HTERT RPE-1 (cell line): ENCODE data around the gene TEX10.

Source experiments
- in situ Hi-C: fragments of 300-500 bp; cut with MboI; formaldehyde crosslinking; loops from 4 replicates; pipeline ENCODE4 v1.14.3; 2020; ENCODE audit warnings: low sequenced_read_pairs

TEX10 gene

DNA sequence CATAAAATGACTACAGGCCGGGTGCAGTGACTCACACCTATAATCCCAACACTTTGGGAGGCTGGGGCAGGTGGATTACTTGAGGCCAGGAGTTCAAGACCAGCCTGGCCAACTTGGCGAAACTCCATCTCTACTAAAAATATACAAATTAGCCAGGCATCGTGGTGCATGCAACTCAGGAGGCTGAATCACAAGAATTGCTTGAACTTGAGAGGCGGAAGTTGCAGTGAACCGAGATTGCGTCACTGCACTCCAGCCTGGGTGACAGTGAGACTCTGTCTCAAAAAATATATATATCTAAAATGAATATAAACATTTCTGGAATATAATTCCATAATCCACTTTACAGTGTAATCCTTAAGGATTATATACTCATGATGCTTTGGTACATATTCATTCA, 66.5 kb downstream of the TEX10 start:
- in situ Hi-C loops: no loop called here

DNA sequence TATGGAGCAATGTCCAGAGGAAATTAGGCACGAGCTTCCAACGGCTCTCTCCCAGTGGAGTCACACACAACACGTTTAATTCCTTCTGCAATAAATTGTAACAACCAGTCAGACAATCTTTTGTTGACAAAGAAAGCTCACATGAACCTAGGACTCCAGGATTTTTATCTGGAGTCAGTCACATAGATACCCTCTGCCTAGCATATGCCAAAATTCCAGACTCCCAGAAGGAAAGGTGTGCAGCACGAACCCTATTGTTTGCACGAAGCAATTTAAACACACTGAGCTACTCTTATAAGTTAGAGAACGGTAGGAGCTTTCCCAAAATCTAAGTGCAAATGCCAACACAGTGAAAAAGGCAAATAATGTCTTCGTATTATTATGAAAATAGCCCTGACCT, 67.1 kb downstream of the TEX10 start:
- in situ Hi-C loops: no loop called here

DNA sequence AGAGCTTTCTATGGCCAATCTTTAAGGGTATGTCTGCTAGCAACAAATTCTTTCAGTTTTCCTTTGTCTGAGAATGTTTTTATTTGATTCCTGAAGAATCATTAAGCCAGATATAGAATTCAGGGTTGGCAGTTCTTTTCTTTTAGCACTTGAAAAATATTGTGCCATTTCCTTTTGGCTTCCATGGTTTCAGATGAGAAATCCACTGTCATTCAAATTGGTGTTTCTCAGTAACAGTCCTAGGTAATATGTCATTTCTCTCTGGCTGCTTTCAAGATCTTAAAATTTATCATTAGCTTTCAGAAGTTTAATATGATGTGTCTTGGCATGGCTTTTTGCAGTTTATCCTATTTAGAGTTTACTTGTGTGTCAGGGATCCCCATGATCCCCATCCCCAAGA, 67.7 kb downstream of the TEX10 start:
- in situ Hi-C loops: no loop called here

DNA sequence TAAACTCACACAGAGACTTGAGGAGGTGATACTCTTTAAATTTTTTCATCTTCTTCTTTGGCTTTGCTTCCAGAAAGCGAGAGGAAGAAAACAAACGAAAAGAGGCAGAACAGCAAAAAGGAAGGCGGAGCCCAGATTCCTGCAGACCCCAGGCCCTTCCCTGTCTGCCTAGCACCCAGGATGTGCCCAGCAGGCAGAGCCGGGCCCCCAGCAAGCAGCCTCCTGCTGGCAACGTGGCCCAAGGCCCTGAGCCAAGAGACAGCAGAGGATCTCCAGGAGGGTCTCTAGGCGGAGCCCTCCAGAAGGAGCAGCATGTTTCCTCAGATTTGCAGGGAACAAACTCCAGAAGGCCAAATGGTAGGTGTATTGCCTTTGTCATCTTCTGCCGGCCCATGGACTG, 68.5 kb downstream of the TEX10 start:
- in situ Hi-C loops: no loop called here

DNA sequence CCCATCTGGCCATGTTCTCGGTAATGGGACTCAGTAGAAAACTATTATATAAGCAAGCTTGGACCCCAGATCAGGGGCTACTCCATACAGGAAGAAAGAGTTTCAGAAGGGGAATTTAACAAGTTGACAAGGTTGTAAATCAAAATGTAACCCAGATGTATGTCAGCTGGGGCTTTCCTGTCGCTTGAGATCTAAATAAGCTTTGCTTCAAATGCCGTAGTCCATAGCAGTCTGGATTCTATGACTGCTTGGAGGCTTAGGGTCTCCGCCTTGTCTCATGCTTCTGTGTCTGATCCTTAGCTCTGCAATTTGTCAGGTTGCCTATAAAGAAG, 70.4 kb downstream of the TEX10 start:
- in situ Hi-C loops: no loop called here

DNA sequence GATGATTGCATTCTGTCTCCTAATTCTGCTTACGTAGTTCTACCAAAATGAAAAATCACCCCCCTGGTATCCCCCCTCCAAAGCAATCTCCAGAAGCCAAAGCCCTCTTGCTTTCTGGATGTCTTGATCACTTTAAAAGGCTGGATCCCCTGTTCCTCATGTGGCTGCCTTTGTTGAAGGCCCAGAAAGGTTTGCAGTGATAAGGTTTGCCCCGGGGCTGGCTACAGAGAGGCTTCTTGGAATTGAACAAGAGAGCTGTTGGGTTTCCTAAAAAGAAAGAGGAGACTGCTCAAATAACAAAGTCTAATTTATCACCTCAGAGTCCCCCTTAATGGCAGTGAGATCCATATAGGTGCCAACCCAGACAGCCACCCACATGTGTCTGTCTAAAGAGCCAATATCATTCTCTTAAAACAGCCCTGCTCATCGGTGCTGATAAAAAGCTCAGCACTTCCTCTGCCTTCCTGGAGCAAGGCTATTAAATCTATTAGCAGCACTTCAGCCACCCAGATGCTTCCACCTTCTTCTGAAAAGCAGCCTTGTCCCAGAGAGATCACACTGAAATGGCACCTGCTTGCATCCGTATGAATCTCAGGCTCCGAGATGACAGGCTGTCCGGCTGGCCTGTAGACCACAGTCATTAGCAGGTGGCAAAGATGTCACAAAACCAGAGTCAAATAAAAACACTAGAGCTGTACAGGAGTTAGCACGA, 70.9 kb downstream of the TEX10 start:
- in situ Hi-C loops: no loop called here

DNA sequence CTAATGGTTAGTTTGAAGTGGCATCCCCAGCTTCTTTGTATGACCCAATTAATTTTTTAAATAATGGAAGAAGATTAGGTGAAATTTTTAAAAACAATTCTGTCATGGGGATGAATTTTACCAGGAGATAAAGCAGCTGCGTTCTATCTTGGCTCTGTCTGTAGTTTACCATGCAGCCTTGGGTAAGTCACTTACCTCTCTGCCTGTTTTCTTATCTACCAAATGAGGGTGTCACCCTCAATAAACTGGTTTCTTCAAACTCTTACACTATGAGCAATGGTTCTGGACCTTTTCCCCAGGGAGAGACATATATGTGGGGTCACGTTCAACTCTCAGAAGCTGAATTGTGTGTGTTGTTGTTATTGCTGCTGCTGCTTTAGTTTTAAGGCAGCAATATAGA, 71.7 kb downstream of the TEX10 start:
- in situ Hi-C loops: no loop called here

DNA sequence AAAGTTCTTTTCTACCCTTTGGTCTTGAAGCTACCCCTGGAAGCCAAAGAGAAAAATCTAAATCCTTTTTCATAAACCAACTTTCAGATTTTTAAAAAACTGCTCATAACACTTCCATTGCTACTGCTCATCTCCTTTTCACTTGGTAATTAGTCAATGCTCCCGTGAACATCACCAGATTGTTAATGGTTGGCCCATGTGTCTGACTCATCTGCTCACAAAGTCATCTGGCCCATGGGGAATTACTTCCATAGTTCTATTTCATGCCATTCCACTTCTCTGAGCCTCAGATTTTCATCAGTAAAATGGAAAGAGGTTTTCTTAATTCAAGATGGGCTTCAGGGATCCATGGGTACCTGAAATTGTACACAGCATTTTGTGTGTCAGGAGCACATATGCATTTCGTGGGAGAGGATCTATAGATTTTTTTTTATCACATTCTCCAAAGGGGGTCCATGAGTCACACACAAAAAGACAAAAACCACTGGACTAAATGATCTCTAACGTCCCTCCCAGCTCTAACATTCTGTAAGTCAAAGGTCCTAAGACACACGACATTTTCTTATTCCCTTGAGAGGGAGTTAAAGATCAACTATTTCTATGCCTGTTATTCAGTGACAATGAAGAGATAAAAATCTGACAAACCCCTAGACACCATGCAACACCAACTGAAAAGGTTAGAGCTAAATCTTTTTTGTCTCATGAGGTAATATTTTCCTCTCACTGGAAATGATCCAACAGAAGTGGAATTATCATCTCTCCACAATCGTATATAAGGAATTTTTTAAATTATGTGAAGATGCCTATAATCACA, 75.4 kb downstream of the TEX10 start:
- in situ Hi-C loops: no loop called here

DNA sequence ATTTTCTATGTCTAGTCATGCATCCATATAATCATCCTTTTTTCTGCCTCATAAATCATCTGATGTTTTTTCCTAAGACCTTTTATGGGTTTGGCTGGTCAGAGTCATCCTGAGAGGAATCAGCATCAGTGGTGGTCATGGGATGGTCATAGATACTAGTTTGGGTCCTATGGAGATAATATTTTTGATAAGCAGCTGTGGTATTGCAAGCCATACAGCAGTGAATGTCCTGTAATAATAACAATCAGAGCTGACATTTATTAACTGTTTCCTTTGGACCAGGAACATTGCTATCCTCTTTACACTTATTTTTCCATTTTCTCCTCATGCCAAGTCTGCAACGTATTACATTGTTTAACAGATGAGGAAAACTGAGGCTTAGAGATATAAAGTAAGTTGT, 83.1 kb downstream of the TEX10 start:
- in situ Hi-C loops: no loop called here

DNA sequence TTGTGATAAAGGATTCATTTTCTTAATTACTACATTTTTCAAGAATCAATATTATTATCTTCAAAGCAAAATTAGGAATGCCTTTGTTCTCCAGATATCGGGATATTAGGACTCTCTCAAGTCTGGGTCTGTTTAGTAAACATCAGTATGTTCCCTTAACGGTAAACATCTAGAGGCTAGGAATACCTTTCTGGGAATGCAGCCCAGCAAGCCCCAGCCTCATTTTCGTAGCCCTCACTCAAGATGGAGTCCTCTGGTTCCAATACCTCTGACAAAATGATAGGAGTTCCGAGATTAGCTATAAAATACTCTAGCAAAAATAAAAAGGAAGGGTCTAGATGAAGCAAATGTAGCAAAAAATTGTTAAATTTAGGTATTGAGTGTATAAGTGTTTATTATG, 84.5 kb downstream of the TEX10 start:
- in situ Hi-C loops: no loop called here

DNA sequence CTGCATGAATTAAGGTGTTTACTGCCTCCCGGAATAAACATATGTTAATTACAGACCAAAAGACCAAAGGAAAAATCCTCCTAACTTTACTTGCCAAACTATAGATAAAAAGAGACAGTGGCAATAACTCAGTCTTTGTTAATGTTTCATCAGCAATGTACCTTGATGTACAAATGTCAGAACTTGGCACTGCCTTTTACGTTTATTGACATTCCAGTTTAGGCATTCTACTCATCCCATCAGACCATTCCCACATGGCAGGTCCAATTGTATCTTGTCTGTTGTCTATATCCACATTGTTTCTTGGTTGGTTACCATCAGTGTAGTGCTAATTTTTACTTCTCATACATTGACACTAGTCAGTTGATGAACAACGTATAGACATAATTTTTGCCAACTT, 85.5 kb downstream of the TEX10 start:
- in situ Hi-C loops: no loop called here
